ENCODE data around the gene RIPK1. TPM values are rescaled to one million over a fixed set of nuclear protein-coding genes. Genes with fewer than 3 reads are reported as not detected.

Gene RIPK1
- total and polyA plus RNA-seq, 9 of the 15 experiments (the other 6 are each of a cell fraction or from before 2014, with no cell fraction given) = 3.8 to 24.9 (median 17.7) TPM

DNA sequence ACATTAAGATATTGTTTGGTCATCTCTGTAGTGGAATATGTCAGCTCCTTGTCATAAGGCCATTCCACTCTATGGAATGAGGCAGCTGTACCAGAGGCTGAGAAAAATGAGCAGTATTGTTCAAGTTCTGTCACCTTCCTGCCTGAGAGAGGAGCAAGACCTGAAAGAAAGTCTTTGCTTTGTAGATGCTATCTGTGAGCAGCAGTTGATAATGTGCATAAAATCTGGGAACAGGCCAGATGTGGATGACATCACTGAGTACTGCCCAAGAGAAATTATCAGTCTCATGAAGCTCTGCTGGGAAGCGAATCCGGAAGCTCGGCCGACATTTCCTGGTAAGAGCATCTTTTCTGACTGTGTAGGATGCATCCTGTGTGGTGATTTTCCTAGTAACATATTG lies 16.8 kb downstream of the RIPK1 start:
- H2AFZ ChIP-seq (ENCODE audit: low read depth, low read length) = no peak overlapping the region
- ChIA-PET POLR2A (interaction anchor here (0.9 kb wide), 1 partner anchor 21 kb away, joined by 6 read pairs; no protein-coding TSS in a partner anchor), CTCF (ENCODE audit: low intra/inter-chr PET ratio) (interaction anchor here (0.6 kb wide), 1 partner anchor 143 kb away, joined by 4 read pairs; the partner anchor contains the start of gene TUBB2B)
- 97% methylated on average over 4 of the region's 4 CpGs for WGBS (ENCODE audit: insufficient coverage, low coverage, missing lambda C conversion rate)
- intact Hi-C loops (cut with micrococcal nuclease) = no loop called here
- DNase-seq (ENCODE audit: extremely low read depth in 1 of 4, low spot score in 3 of 4) (no peak), ATAC-seq (no peak), FAIRE-seq (no peak)
- no peaks in the 10 kb centered on the region for H3K9me1 ChIP-seq (ENCODE audit: control insufficient read depth, insufficient read depth, low read length)
- BruUV-seq (replicated peaks) = no TSS peak
- peaks cover 87% of the 10 kb centered on the region for H3K36me3 ChIP-seq (ENCODE audit: control insufficient read depth, insufficient read depth, low read length)
- no peak overlapping the region for H3K4me2 ChIP-seq (ENCODE audit: insufficient read depth, low read length)
- no peak overlapping the region for H3K9ac ChIP-seq (ENCODE audit: insufficient read depth in 1 of 2, low read depth in 2 of 2, low read length in 2 of 2)
- H3K27me3 ChIP-seq (ENCODE audit: control insufficient read depth in 2 of 2, insufficient read depth in 2 of 2, low read length in 2 of 2) = no peaks in the 10 kb centered on the region
- H3K4me1 ChIP-seq (replicated peaks in 1 of 2; ENCODE audit: control insufficient read depth in 2 of 2, insufficient read depth in 2 of 2, low read length in 2 of 2) = no peaks in the 10 kb centered on the region
- H3K4me3 ChIP-seq = no peak overlapping the region
- H3K79me2 ChIP-seq (ENCODE audit: control insufficient read depth, insufficient read depth, low read length) = no peaks in the 10 kb centered on the region
- H3K9me3 ChIP-seq (replicated peaks; ENCODE audit: control insufficient read depth, insufficient read depth, low read depth, low read length) = peaks cover 12% of the 10 kb centered on the region
- H4K20me1 ChIP-seq (replicated peaks; ENCODE audit: control insufficient read depth, insufficient read depth, low read length) = no peaks in the 10 kb centered on the region
- in situ Hi-C loops (cut with MboI) = no loop called here
- H3K27ac ChIP-seq (ENCODE audit: extremely low read depth, low read depth, low read length) = no peak overlapping the region
- TF ChIP-seq HNRNPLL (IDR thresholded peaks at IDR 0.05; ENCODE audit: low read depth, low read length, poor library complexity, severe bottlenecking) (no peak), SIN3B (IDR thresholded peaks at IDR 0.05; ENCODE audit: low read depth) (no peak), KAT7 (CRISPR knock-in tag; IDR thresholded peaks at IDR 0.05; ENCODE audit: borderline replicate concordance) (no peak), ZNF274 (IDR thresholded peaks at IDR 0.05; ENCODE audit: borderline replicate concordance, low read depth, low read length) (no peak), KAT2B (IDR thresholded peaks at IDR 0.05; ENCODE audit: low read depth, low read length) (no peak)
- TF ChIP-seq, protein P1, sequence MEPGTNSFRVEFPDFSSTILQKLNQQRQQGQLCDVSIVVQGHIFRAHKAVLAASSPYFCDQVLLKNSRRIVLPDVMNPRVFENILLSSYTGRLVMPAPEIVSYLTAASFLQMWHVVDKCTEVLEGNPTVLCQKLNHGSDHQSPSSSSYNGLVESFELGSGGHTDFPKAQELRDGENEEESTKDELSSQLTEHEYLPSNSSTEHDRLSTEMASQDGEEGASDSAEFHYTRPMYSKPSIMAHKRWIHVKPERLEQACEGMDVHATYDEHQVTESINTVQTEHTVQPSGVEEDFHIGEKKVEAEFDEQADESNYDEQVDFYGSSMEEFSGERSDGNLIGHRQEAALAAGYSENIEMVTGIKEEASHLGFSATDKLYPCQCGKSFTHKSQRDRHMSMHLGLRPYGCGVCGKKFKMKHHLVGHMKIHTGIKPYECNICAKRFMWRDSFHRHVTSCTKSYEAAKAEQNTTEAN (CRISPR knock-in tag; IDR thresholded peaks at IDR 0.05) = no peak
- TF ChIP-seq, protein P2, sequence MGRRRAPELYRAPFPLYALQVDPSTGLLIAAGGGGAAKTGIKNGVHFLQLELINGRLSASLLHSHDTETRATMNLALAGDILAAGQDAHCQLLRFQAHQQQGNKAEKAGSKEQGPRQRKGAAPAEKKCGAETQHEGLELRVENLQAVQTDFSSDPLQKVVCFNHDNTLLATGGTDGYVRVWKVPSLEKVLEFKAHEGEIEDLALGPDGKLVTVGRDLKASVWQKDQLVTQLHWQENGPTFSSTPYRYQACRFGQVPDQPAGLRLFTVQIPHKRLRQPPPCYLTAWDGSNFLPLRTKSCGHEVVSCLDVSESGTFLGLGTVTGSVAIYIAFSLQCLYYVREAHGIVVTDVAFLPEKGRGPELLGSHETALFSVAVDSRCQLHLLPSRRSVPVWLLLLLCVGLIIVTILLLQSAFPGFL (CRISPR knock-in tag; IDR thresholded peaks at IDR 0.05) = no peak
- TF ChIP-seq, protein P3, sequence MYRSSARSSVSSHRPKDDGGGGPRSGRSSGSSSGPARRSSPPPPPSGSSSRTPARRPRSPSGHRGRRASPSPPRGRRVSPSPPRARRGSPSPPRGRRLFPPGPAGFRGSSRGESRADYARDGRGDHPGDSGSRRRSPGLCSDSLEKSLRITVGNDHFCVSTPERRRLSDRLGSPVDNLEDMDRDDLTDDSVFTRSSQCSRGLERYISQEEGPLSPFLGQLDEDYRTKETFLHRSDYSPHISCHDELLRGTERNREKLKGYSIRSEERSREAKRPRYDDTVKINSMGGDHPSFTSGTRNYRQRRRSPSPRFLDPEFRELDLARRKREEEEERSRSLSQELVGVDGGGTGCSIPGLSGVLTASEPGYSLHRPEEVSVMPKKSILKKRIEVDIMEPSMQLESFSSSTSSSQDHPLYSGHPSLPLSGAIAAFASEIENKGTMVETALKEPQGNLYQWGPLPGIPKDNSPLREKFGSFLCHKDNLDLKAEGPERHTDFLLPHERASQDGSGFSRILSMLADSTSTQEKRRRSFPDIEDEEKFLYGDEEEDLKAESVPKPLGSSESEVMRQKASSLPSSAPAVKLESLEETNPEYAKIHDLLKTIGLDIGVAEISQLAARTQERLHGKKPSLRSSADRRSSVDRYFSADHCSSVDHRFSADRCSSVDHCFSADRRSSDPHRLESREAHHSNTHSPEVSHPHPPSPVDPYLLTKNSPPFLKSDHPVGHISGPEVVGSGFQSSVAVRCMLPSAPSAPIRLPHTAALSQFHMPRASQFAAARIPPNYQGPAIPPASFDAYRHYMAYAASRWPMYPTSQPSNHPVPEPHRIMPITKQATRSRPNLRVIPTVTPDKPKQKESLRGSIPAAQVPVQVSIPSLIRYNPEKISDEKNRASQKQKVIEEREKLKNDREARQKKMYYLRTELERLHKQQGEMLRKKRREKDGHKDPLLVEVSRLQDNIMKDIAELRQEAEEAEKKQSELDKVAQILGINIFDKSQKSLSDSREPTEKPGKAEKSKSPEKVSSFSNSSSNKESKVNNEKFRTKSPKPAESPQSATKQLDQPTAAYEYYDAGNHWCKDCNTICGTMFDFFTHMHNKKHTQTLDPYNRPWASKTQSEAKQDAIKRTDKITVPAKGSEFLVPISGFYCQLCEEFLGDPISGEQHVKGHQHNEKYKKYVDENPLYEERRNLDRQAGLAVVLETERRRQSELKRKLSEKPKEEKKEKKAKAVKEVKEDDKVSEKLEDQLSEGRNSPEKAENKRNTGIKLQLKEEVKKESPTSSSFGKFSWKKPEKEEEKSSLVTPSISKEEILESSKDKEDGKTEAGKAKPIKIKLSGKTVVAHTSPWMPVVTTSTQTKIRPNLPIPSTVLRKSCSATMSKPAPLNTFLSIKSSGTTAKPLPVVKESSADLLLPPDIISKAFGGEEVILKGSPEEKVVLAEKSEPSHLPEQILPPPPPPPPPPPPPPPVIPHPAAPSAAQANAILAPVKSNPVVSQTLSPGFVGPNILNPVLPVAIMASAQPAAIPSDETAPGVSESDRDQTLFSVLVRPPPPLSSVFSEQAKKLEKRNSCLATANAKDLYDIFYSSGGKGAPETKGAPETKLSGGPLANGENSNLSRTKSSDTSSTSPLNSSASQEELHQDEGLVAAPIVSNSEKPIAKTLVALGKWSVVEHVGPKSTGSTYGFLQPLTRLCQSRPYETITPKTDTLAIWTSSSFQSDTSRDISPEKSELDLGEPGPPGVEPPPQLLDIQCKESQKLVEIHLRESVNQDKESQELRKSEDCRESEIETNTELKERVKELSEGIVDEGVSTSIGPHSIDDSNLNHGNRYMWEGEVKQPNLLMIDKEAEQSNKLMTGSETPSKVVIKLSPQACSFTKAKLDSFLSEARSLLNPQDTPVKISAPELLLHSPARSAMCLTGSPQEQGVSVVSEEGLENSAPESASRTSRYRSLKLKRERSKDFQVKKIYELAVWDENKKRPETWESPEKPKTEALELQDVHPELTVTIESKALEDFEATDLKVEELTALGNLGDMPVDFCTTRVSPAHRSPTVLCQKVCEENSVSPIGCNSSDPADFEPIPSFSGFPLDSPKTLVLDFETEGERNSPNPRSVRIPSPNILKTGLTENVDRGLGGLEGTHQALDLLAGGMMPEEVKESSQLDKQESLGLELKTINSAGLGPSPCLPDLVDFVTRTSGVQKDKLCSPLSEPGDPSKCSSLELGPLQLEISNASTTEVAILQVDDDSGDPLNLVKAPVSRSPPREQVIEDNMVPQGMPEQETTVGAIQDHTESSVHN (IDR thresholded peaks at IDR 0.05; ENCODE audit: borderline replicate concordance in 1 of 2, low read depth in 1 of 2) = no peak
- TF ChIP-seq, protein P4, sequence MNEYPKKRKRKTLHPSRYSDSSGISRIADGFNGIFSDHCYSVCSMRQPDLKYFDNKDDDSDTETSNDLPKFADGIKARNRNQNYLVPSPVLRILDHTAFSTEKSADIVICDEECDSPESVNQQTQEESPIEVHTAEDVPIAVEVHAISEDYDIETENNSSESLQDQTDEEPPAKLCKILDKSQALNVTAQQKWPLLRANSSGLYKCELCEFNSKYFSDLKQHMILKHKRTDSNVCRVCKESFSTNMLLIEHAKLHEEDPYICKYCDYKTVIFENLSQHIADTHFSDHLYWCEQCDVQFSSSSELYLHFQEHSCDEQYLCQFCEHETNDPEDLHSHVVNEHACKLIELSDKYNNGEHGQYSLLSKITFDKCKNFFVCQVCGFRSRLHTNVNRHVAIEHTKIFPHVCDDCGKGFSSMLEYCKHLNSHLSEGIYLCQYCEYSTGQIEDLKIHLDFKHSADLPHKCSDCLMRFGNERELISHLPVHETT (CRISPR knock-in tag; conservative IDR thresholded peaks at IDR 0.05 in 1 of 2, IDR thresholded peaks at IDR 0.05 in 1 of 2) = no peak
